Measurements from ENCODE around the gene RBMS3. TPM values are rescaled to one million over a fixed set of nuclear protein-coding genes. Genes with fewer than 3 reads are reported as not detected.
A peak's percentile ranks its signal among the peaks of the same experiment; 100 is the strongest.

The RBMS3 gene
- total and polyA plus RNA-seq, 9 donors, result 15.9 to 77.4 (median 25.9) TPM

- DNase-seq, result no peak
Observed at GRCh38 chr3:29414468-29415224, 133.8 kb downstream of the RBMS3 start.

DNA sequence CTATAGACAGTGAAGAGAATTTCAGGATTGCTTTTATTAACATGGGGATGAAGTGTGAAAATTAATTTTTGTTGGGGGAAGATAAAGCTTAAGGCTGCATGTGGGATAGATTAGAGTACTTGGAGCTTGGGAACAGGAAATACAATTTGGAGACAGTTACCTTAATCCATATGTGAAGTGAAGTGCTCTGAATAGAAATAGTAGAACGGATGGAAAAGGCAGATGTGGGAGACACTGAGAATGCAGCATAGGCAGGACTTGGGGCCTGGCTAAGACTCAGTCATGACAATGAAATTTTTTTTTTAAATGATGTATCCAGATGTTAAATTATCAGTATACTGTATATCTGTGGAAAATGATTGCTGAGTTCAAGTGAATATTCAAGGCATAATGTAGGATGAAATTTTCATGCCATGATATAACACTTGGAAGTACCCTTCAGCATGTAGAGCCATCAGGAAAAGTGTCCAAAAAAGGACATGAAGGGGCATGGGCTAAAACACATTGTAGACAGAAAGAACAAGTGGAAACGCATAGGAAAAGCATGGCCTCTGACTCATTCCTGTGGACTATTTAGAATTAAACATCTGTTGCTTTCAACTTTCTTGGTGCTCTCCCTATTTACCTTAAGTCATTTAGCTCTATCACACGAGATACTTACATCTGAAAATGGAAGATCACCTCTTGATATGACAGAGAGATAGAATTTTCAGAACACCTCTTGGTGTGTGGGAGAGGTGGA is 134.8 kb downstream of the RBMS3 start:
- peak; percentile 94 for DNase-seq
- no peaks in the 10 kb centered on the region for H3K27me3 ChIP-seq (ENCODE audit: control insufficient read depth, insufficient read depth, low read length)
- H3K4me3 ChIP-seq (ENCODE audit: low read length), result no peak overlapping the region
- H3K27ac ChIP-seq (ENCODE audit: low read length), result peak overlapping the region; percentile 68
- no peaks in the 10 kb centered on the region for H3K36me3 ChIP-seq (ENCODE audit: control insufficient read depth, insufficient read depth, low read length)
- no peaks in the 10 kb centered on the region for H3K9me3 ChIP-seq (replicated peaks; ENCODE audit: control insufficient read depth, low read depth, low read length)
- H3K4me1 ChIP-seq (ENCODE audit: control insufficient read depth, insufficient read depth, low read length), result peaks cover 6% of the 10 kb centered on the region
- WGBS (ENCODE audit: insufficient coverage), result 0% methylated on average over 1 of the region's 3 CpGs

More at GRCh38 chr3:29414468-29415224, 133.8 kb downstream of the RBMS3 start:
- Histone ChIP-seq H3K27ac (ENCODE audit: low read length) (peak overlapping the region; percentile 68), H3K4me3 (ENCODE audit: low read length) (no peak overlapping the region), H3K4me1 (ENCODE audit: control insufficient read depth, insufficient read depth, low read length) (peaks cover 9% of the 10 kb centered on the region), H3K27me3 (ENCODE audit: control insufficient read depth, insufficient read depth, low read length) (no peaks in the 10 kb centered on the region), H3K36me3 (ENCODE audit: control insufficient read depth, insufficient read depth, low read length) (peaks cover 2% of the 10 kb centered on the region), H3K9me3 (replicated peaks; ENCODE audit: control insufficient read depth, low read depth, low read length) (no peaks in the 10 kb centered on the region)
- 50% methylated on average over 3 of the region's 11 CpGs for whole genome bisulfite sequencing (ENCODE audit: insufficient coverage)

DNA sequence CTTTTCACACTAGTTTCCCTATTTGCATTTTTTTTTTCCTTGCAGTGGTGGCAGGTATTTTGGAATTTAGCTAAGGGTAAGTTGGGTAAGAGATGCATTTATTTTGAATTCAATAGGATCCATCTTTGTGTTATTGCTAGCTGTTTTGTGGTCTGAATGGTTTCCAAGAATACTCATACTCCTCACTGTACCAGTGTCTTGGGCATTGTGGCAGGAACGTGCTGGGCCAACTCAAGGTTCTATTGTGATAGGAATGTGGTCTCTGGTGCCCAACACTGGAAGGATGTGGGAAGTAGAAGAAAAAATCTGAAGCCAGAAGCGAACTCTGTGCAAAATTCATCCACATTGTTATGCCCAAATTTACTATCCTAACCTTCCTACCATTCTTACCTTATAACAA is 135.6 kb downstream of the RBMS3 start:
- no peak for DNase-seq
- WGBS (ENCODE audit: insufficient coverage), result no CpG with 5 or more reads among the region's 2 CpGs
- Histone ChIP-seq H3K9me3 (replicated peaks; ENCODE audit: control insufficient read depth, low read depth, low read length) (no peaks in the 10 kb centered on the region), H3K36me3 (ENCODE audit: control insufficient read depth, insufficient read depth, low read length) (no peaks in the 10 kb centered on the region), H3K4me1 (ENCODE audit: control insufficient read depth, insufficient read depth, low read length) (peaks cover 5% of the 10 kb centered on the region), H3K27me3 (ENCODE audit: control insufficient read depth, insufficient read depth, low read length) (no peaks in the 10 kb centered on the region), H3K4me3 (ENCODE audit: low read length) (no peak overlapping the region), H3K27ac (ENCODE audit: low read length) (no peak overlapping the region)

DNA sequence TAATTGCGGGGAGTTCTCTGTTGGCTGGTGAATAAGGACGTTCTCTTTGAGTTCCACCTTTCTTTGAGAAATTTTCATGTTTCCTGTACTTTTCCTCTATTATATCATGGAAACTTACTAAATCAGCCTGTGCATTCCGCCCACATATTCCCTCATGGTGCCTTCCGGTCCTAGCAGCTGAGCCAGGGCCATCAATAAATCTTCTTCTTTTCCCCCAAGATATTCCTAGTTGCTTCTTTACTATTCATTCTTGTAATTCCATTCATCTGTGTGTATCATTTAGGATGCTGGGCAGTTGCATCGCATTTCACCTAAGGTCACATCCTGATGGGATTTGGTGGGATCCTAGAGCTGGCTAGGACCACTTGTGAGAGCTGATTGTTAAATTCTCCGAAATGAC is 139.2 kb downstream of the RBMS3 start:
- 67% methylated on average over 1 of the region's 6 CpGs for whole genome bisulfite sequencing (ENCODE audit: insufficient coverage)
- DNase-seq, result peak; percentile 83
- Histone ChIP-seq H3K4me1 (ENCODE audit: control insufficient read depth, insufficient read depth, low read length) (no peaks in the 10 kb centered on the region), H3K27me3 (ENCODE audit: control insufficient read depth, insufficient read depth, low read length) (no peaks in the 10 kb centered on the region), H3K9me3 (replicated peaks; ENCODE audit: control insufficient read depth, low read depth, low read length) (no peaks in the 10 kb centered on the region), H3K36me3 (ENCODE audit: control insufficient read depth, insufficient read depth, low read length) (no peaks in the 10 kb centered on the region), H3K4me3 (ENCODE audit: low read length) (no peak overlapping the region), H3K27ac (ENCODE audit: low read length) (peak overlapping the region; percentile 10)

DNA sequence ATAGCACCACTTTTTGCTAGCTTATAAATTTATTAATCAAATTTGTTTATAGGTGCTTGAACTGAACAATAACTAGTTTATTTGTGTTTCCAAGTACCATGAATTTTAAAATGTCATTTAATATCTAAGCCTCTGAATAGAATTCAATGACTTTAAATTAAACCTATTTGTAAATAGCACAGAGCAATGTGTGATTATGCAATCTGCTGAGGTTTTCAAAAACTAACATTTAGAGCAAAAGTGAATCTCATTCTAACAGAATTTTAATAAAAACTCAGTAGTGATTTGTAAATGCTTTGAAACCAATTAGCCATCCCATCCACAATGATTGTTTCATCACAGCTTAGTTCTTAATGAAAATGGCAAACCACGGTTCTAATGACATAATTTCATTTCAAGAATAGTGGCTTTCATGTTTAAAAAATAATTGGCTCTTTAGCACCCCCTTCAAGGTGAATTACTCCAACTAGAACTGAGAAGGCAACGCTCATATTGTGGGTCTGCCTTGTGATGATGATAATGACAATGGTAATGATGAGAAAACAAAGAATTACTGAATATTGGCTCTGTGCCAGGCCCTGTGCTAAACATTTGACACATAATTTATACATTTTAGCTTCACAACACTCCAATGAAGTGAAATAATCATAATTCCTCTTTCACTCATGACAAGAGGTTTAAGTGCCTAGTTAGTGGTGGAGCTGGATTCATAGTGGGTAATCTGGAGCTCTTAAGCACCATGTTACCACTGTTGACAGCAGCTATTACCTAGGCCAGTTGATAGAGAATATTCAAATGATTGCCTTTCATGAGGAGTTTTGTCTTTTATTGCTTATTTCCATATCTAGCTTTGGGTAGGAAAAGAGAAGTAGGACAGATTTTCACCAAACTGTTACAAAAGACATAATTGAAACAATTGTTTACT is 145.7 kb downstream of the RBMS3 start:
- Histone ChIP-seq H3K36me3 (ENCODE audit: control insufficient read depth, insufficient read depth, low read length) (no peaks in the 10 kb centered on the region), H3K27ac (ENCODE audit: low read length) (no peak overlapping the region), H3K9me3 (replicated peaks; ENCODE audit: control insufficient read depth, low read depth, low read length) (no peaks in the 10 kb centered on the region), H3K4me3 (ENCODE audit: low read length) (no peak overlapping the region), H3K27me3 (ENCODE audit: control insufficient read depth, insufficient read depth, low read length) (no peaks in the 10 kb centered on the region), H3K4me1 (ENCODE audit: control insufficient read depth, insufficient read depth, low read length) (peaks cover 2% of the 10 kb centered on the region)
- no peak for DNase-seq
- WGBS (ENCODE audit: insufficient coverage), result no CpG with 5 or more reads among the region's 2 CpGs

DNA sequence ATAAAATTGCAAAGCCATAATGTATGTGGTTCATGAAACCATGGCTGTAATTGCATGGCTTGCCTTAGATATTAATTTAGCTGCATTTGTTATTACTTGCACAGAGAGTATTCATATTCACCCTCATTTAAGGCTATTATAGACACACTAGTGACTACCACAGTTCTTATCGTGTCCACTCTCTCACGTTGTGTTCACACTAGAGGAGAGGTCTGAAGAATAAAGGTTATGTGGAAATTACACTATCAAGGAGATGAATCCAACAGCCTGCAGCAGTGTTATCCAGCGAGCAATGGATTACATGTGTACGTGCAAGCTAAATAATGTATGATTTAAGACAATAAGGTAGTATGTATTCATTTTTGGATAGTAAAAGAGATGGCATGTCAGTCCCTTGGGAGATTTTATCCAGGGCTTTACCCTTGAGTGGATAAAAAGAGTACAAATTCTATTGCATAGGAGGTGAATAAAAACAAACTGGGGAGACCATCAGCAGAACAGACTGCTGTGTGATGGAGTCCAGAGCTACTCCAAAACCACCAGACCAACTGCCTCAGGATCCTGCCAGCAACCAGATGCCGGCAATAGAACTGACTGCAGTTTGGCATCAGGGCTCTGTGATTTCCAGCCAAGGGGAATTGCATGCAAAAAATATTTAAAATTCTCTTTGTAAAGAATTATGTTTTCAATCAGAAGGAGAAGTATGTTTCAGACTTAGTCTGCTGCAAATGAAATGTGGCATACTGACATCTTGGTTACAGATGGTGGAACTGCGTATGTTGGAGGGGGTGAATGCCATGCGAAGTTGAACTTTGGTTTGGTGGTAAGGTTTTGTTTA is 146.6 kb downstream of the RBMS3 start:
- H3K9me3 ChIP-seq (replicated peaks; ENCODE audit: control insufficient read depth, low read depth, low read length), result no peaks in the 10 kb centered on the region
- H3K27me3 ChIP-seq (ENCODE audit: control insufficient read depth, insufficient read depth, low read length), result no peaks in the 10 kb centered on the region
- H3K36me3 ChIP-seq (ENCODE audit: control insufficient read depth, insufficient read depth, low read length), result no peaks in the 10 kb centered on the region
- DNase-seq, result peak; percentile 50
- H3K4me3 ChIP-seq (ENCODE audit: low read length), result no peak overlapping the region
- 46% methylated on average over 4 of the region's 7 CpGs for WGBS (ENCODE audit: insufficient coverage)
- no peak overlapping the region for H3K27ac ChIP-seq (ENCODE audit: low read length)
- H3K4me1 ChIP-seq (ENCODE audit: control insufficient read depth, insufficient read depth, low read length), result peaks cover 2% of the 10 kb centered on the region

GRCh38 chr3:29429055-29429679 is 148.3 kb downstream of the RBMS3 start:
- WGBS (ENCODE audit: insufficient coverage), result 58% methylated on average over 2 of the region's 4 CpGs
- DNase-seq, result peak; percentile 43
- no peaks in the 10 kb centered on the region for H3K9me3 ChIP-seq (replicated peaks; ENCODE audit: control insufficient read depth, low read depth, low read length)
- no peak overlapping the region for H3K4me3 ChIP-seq (ENCODE audit: low read length)
- no peak overlapping the region for H3K27ac ChIP-seq (ENCODE audit: low read length)
- peaks cover 2% of the 10 kb centered on the region for H3K4me1 ChIP-seq (ENCODE audit: control insufficient read depth, insufficient read depth, low read length)
- H3K27me3 ChIP-seq (ENCODE audit: control insufficient read depth, insufficient read depth, low read length), result no peaks in the 10 kb centered on the region
- H3K36me3 ChIP-seq (ENCODE audit: control insufficient read depth, insufficient read depth, low read length), result no peaks in the 10 kb centered on the region

DNA sequence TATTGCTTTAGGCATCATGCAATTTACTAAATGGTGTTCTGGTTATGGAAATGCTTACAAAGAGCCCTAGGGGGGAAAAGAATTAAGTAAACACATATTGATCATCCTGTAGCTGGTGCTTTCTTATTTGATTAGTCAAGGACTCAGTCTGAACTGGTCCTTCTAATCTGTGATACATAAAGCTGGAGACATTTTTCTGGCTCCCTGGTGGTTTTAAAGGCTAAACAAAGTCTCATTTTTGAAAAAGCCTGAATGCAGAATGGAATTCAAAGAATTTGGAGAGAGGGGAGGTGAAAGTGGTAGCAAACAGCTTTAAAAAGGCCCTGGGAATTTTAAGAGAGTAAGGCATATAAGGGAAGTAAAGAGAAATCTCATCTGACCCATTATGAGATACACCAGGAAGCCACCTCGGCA is 149.7 kb downstream of the RBMS3 start:
- Histone ChIP-seq H3K4me1 (ENCODE audit: control insufficient read depth, insufficient read depth, low read length) (peaks cover 2% of the 10 kb centered on the region), H3K36me3 (ENCODE audit: control insufficient read depth, insufficient read depth, low read length) (peaks cover 2% of the 10 kb centered on the region), H3K4me3 (ENCODE audit: low read length) (no peak overlapping the region), H3K27me3 (ENCODE audit: control insufficient read depth, insufficient read depth, low read length) (no peaks in the 10 kb centered on the region), H3K9me3 (replicated peaks; ENCODE audit: control insufficient read depth, low read depth, low read length) (no peaks in the 10 kb centered on the region), H3K27ac (ENCODE audit: low read length) (peak overlapping the region; percentile 15)
- WGBS (ENCODE audit: insufficient coverage), result no CpG with 5 or more reads among the region's 1 CpG
- peak; percentile 64 for DNase-seq

DNA sequence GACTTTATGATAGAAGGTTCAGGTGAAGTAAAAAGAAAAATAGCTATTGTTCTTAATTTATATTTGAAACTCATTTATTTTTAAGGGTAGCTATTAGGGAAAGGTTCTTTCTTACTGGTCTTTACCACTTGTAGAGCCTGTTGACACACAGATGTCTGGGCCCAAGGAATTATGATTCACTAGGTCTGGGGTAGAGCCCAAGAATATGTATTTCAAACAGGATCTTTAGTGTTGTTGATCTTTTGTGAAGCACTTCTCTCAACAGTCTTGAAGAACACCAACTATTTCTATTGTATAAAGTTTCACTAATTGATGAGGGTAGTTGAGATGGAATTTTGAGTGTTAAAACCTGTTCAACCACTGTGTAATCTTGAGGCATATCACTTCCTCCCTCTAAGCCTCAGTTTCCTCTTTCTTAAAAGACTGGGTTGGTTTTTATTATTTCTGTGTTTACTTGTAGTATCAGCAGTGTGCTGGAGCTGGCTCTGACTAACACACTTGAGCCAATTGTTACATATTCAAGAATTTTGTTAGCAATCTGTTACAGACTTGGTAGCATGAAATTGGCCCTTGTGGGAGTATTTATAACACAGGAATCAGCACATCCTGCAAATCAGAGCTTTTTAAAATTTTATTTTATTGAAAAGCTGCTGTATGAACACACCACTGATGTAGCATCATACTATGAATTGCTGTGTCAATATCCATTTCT is 155.9 kb downstream of the RBMS3 start:
- H3K27me3 ChIP-seq (ENCODE audit: control insufficient read depth, insufficient read depth, low read length), result no peaks in the 10 kb centered on the region
- peaks cover 4% of the 10 kb centered on the region for H3K4me1 ChIP-seq (ENCODE audit: control insufficient read depth, insufficient read depth, low read length)
- no peaks in the 10 kb centered on the region for H3K9me3 ChIP-seq (replicated peaks; ENCODE audit: control insufficient read depth, low read depth, low read length)
- no peak for DNase-seq
- H3K36me3 ChIP-seq (ENCODE audit: control insufficient read depth, insufficient read depth, low read length), result peaks cover 2% of the 10 kb centered on the region
- H3K4me3 ChIP-seq (ENCODE audit: low read length), result no peak overlapping the region
- H3K27ac ChIP-seq (ENCODE audit: low read length), result no peak overlapping the region
